Transverse colon (tissue), 4 donors: ENCODE measurements around the gene MRPL41. TPM values are rescaled to one million over a fixed set of nuclear protein-coding genes. Genes with fewer than 3 reads are reported as not detected.
A peak's percentile ranks its signal among the peaks of the same experiment; 100 is the strongest.

ENCODE experiments used
- DNase-seq: peaks from one replicate; pipeline ENCODE4 v3.0.0-alpha.2; 2019
- H3K27ac ChIP-seq, 4 donors: fragments of 200-600 bp; sonication (generic); 2 replicates each; pipeline ENCODE4 v1.5.1; 2016 to 2018; ENCODE audit warnings: inconsistent platforms in 4 of 4
- H3K27me3 ChIP-seq: fragments of 200-600 bp; sonication (generic); 2 replicates; pipeline ENCODE4 v1.5.1; 2017; ENCODE audit warnings: inconsistent platforms
- H3K36me3 ChIP-seq, 4 donors: fragments of 200-600 bp; sonication (generic); 2 replicates each; pipeline ENCODE4 v1.5.1; 2017 to 2019; ENCODE audit warnings: inconsistent platforms in 4 of 4
- H3K4me1 ChIP-seq, 4 donors: fragments of 200-600 bp; sonication (generic); 2 replicates each; pipeline ENCODE4 v1.5.1; 2017 to 2020; ENCODE audit warnings: inconsistent platforms in 4 of 4
- H3K4me3 ChIP-seq, 4 donors: fragments of 200-600 bp; sonication (generic); 1 replicate in 1 of 4; 2 replicates in 3 of 4; pipeline versions ENCODE4 v1.5.1 to v1.6.1; 2017 to 2019; ENCODE audit warnings: inconsistent platforms in 4 of 4
- H3K9me3 ChIP-seq, 2 donors: fragments of 200-600 bp; sonication (generic); 2 replicates each; pipeline ENCODE4 v1.5.1; 2017 to 2019; ENCODE audit warnings: inconsistent platforms in 2 of 2
- CTCF ChIP-seq, 5 experiments: fragments of 200-600 bp in 3 of 5; fragments of 450-650 bp in 2 of 5; sonication (generic) in 3 of 5; IDR thresholded peaks; 1 replicate in 2 of 5; 2 replicates in 3 of 5; pipeline ENCODE4 v1.5.1; 2016 to 2017; ENCODE audit warnings: antibody characterized with exemption in 5 of 5, inconsistent platforms in 3 of 5, mild to moderate bottlenecking in 2 of 5, moderate library complexity in 1 of 5
- EP300 ChIP-seq: sonication (generic); formaldehyde crosslinking; IDR thresholded peaks from one replicate; pipeline ENCODE4 v1.6.1; 2017; ENCODE audit warnings: antibody characterized with exemption, low read depth
- POLR2A ChIP-seq: fragments of 450-650 bp; IDR thresholded peaks from one replicate; pipeline ENCODE4 v1.6.1; 2016; ENCODE audit warnings: antibody characterized with exemption, mild to moderate bottlenecking, moderate library complexity
- POLR2AphosphoS5 ChIP-seq, 3 donors: sonication (generic); formaldehyde crosslinking; IDR thresholded peaks; one replicate each; pipeline ENCODE4 v1.6.1; 2016; ENCODE audit warnings: antibody characterized with exemption in 3 of 3
- WGBS, 2 donors: methylation state at CpG; one replicate each; pipeline ENCODE4 v1.1.5; 2018; ENCODE audit warnings: low coverage in 1 of 2; 5-methylcytosine and 5-hydroxymethylcytosine counted together
- in situ Hi-C, 4 donors: fragments of 200-750 bp; cut with MboI; loops; one replicate each; pipeline versions ENCODE4 v1.15.0 to v1.15.1; 2017; ENCODE audit warnings: low sequenced_read_pairs in 3 of 4, low pct_ligation_motif_present in 1 of 4, low pct_unique_long_range_greater_than_20kb in 1 of 4
- intact Hi-C: fragments of 100-400 bp; cut with DNase I; formaldehyde crosslinking; loops from one replicate; pipeline ENCODE4 v1.15.1; 2023; ENCODE audit warnings: low total_unique reads
- total RNA-seq, 4 donors: library from RNA; depleted of rRNA; stranded (reverse); fragments of >200 nt; gene quantifications; one replicate each; pipeline ENCODE4 v1.1.0, GENCODE V29; 2016

The MRPL41 gene
- total RNA-seq, 4 donors from 2014 or later: 109 to 144 (median 119) TPM

GRCh38 chr9:137580209-137580953 lies 28.7 kb downstream of the MRPL41 start:
- no peaks in the 10 kb centered on the region for H3K9me3 ChIP-seq
- 91% methylated on average over 22 of the region's 23 CpGs; no CpG with 5 or more reads in 1 of the 2 donors for WGBS, 2 donors
- no peak overlapping the region for H3K4me3 ChIP-seq
- H3K36me3 ChIP-seq: no peaks in the 10 kb centered on the region
- H3K4me1 ChIP-seq: peaks cover 15 to 30% (median 25%) of the 10 kb centered on the region in 4 donors
- H3K27me3 ChIP-seq: no peaks in the 10 kb centered on the region
- in situ Hi-C loops (no loop called here), intact Hi-C loops (no loop called here)
- TF ChIP-seq POLR2A: no peak
- TF ChIP-seq POLR2AphosphoS5 (IDR thresholded peaks at IDR 0.05): no peak
- TF ChIP-seq CTCF (IDR thresholded peaks at IDR 0.05): no peak
- no peak for TF ChIP-seq EP300
- no peak overlapping the region for H3K27ac ChIP-seq
- DNase-seq: no peak

- no peak for DNase-seq
- Histone ChIP-seq H3K27me3 (no peaks in the 10 kb centered on the region), H3K4me3 (no peak overlapping the region), H3K36me3 (no peaks in the 10 kb centered on the region), H3K27ac (no peak overlapping the region), H3K9me3 (no peaks in the 10 kb centered on the region), H3K4me1 (peaks cover 15 to 29% (median 25%) of the 10 kb centered on the region in 4 donors)
- TF ChIP-seq CTCF (IDR thresholded peaks at IDR 0.05) (no peak), EP300 (no peak), POLR2A (no peak), POLR2AphosphoS5 (IDR thresholded peaks at IDR 0.05) (no peak)
- in situ Hi-C loops: no loop called here
- intact Hi-C loops: no loop called here
- 82% methylated on average over 4 of the region's 4 CpGs; no CpG with 5 or more reads in 1 of the 2 donors for WGBS, 2 donors
These were observed 29.3 kb downstream of the MRPL41 start for GRCh38 chr9:137580954-137581322.

GRCh38 chr9:137581361-137582285 lies 29.9 kb downstream of the MRPL41 start:
- Histone ChIP-seq H3K36me3 (no peaks in the 10 kb centered on the region), H3K9me3 (no peaks in the 10 kb centered on the region), H3K27ac (no peak overlapping the region), H3K27me3 (no peaks in the 10 kb centered on the region), H3K4me1 (peaks cover 15 to 22% (median 20%) of the 10 kb centered on the region in 4 donors), H3K4me3 (no peak overlapping the region)
- in situ Hi-C loops: no loop called here
- no peak for TF ChIP-seq CTCF (IDR thresholded peaks at IDR 0.05)
- no peak for TF ChIP-seq EP300
- no peak for TF ChIP-seq POLR2A
- no peak for TF ChIP-seq POLR2AphosphoS5 (IDR thresholded peaks at IDR 0.05)
- WGBS, 2 donors: 76 to 92% methylated on average over 3 to 22 of the region's 22 CpGs
- intact Hi-C loops: no loop called here
- DNase-seq: no peak

GRCh38 chr9:137582286-137582860 lies 30.7 kb downstream of the MRPL41 start:
- Histone ChIP-seq H3K36me3 (no peaks in the 10 kb centered on the region), H3K4me3 (no peak overlapping the region), H3K27me3 (no peaks in the 10 kb centered on the region), H3K9me3 (no peaks in the 10 kb centered on the region), H3K27ac (no peak overlapping the region), H3K4me1 (peaks cover 10 to 15% (median 13%) of the 10 kb centered on the region in 4 donors)
- DNase-seq: no peak
- no peak for TF ChIP-seq POLR2AphosphoS5 (IDR thresholded peaks at IDR 0.05)
- peak in 2 of 5 experiments; percentile 31 to 36 for TF ChIP-seq CTCF (IDR thresholded peaks at IDR 0.05)
- TF ChIP-seq EP300: no peak
- WGBS, 2 donors: 86% methylated on average over 20 of the region's 20 CpGs; no CpG with 5 or more reads in 1 of the 2 donors
- in situ Hi-C loops (no loop called here), intact Hi-C loops (no loop called here)
